ENCODE measurements around the gene HK1.

DNA sequence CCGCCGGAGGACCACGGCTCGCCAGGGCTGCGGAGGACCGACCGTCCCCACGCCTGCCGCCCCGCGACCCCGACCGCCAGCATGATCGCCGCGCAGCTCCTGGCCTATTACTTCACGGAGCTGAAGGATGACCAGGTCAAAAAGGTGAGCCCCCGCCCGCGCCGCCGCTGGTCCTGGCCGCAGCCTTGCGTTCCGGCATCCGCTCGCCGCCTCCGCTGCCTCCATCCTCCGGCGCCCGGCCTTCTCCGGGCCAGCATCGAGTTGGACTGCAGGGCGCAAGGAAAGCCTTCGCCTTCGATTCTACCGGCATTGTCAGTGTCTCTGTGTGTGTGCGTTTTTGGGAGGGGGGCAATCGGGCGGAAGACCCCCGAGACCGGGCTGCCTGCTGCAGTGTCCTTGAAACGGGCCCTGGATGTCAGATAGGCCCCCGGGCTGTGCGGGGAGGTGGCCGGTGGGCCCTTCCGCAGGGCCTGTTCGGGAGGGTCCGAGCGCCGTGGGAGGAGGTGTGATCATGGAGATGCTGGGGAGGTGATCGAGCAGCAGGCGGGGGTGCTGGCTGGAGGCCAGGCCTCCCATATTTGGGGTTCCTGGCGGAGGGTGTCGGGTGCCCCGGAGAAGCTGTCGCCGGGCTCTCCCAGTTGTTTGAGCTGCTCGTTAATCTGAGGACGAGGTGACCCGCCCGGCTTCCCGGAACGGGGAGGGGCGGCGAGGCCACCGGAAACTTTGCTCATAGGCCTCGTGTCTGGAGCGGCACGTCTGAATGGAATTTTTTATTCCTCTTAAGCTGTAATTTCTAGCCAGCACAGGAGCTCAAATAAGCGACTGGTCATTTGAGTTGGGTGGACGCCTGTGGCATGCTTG, 40.8 kb downstream of the HK1 start:
- TF ChIP-seq, protein P1, sequence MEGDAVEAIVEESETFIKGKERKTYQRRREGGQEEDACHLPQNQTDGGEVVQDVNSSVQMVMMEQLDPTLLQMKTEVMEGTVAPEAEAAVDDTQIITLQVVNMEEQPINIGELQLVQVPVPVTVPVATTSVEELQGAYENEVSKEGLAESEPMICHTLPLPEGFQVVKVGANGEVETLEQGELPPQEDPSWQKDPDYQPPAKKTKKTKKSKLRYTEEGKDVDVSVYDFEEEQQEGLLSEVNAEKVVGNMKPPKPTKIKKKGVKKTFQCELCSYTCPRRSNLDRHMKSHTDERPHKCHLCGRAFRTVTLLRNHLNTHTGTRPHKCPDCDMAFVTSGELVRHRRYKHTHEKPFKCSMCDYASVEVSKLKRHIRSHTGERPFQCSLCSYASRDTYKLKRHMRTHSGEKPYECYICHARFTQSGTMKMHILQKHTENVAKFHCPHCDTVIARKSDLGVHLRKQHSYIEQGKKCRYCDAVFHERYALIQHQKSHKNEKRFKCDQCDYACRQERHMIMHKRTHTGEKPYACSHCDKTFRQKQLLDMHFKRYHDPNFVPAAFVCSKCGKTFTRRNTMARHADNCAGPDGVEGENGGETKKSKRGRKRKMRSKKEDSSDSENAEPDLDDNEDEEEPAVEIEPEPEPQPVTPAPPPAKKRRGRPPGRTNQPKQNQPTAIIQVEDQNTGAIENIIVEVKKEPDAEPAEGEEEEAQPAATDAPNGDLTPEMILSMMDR (IDR thresholded peaks at IDR 0.05; ENCODE audit: borderline replicate concordance, extremely low read depth, low read length, poor library complexity, severe bottlenecking): no peak
- no peak for TF ChIP-seq EZH2 (IDR thresholded peaks at IDR 0.05; ENCODE audit: borderline replicate concordance, low read depth, low read length, severe bottlenecking)
